GM18951 (cell line): ENCODE results near the gene GPA33.

ENCODE experiments used
- POLR2A ChIP-seq: IDR thresholded peaks from 4 replicates; pipeline ENCODE4 v1.6.1; 2011; ENCODE audit warnings: mild to moderate bottlenecking; ENCODE audit not compliant: insufficient read length, insufficient read depth; ENCODE audit errors: extremely low read depth
- in situ Hi-C: fragments of 300-500 bp; cut with MboI; formaldehyde crosslinking; loops from one replicate; pipeline ENCODE4 v1.12.0; 2022; ENCODE audit warnings: low sequenced_read_pairs, mixed read lengths, inconsistent platforms; ENCODE audit not compliant: unreplicated experiment

The GPA33 gene

GRCh38 chr1:167090314-167090942 is at the start of gene GPA33:
GPA33 (minus strand) TSS chr1:167090377; CDS start chr1:167090287, 90 bp downstream.
- in situ Hi-C loops: loop anchor here (25.0 kb wide), 1 partner anchor 597 kb away; no protein-coding TSS in a partner anchor
- no peak for TF ChIP-seq POLR2A

- in situ Hi-C loops: no loop called here
- TF ChIP-seq POLR2A: no peak
Observed at GRCh38 chr1:167138703-167139102, 48.5 kb upstream of the GPA33 start.

GRCh38 chr1:167137793-167138510 is 47.8 kb upstream of the GPA33 start:
- in situ Hi-C loops: no loop called here
- no peak for TF ChIP-seq POLR2A

GRCh38 chr1:167137332-167137781 is 47.2 kb upstream of the GPA33 start:
- no peak for TF ChIP-seq POLR2A
- in situ Hi-C loops: no loop called here

GRCh38 chr1:167136806-167137205 is 46.6 kb upstream of the GPA33 start:
- in situ Hi-C loops: no loop called here
- TF ChIP-seq POLR2A: no peak

- in situ Hi-C loops: no loop called here
- TF ChIP-seq POLR2A: no peak
Observed at GRCh38 chr1:167136191-167136614, 46.0 kb upstream of the GPA33 start.

- in situ Hi-C loops: no loop called here
Observed at GRCh38 chr1:167135281-167135840, 45.2 kb upstream of the GPA33 start.

GRCh38 chr1:167132301-167133010 is 42.3 kb upstream of the GPA33 start:
- no peak for TF ChIP-seq POLR2A
- in situ Hi-C loops: no loop called here

More at GRCh38 chr1:167135281-167135840, 45.2 kb upstream of the GPA33 start:
- no peak for TF ChIP-seq POLR2A

GRCh38 chr1:167130829-167131510 is 40.8 kb upstream of the GPA33 start:
- in situ Hi-C loops: no loop called here

GRCh38 chr1:167128261-167129227 is 38.4 kb upstream of the GPA33 start:
- no peak for TF ChIP-seq POLR2A
- in situ Hi-C loops: no loop called here

More at GRCh38 chr1:167130829-167131510, 40.8 kb upstream of the GPA33 start:
- TF ChIP-seq POLR2A: no peak

GRCh38 chr1:167127661-167128060 is 37.5 kb upstream of the GPA33 start:
- TF ChIP-seq POLR2A: no peak
- in situ Hi-C loops: no loop called here
